Measurements from ENCODE around the gene NAIF1.

DNA sequence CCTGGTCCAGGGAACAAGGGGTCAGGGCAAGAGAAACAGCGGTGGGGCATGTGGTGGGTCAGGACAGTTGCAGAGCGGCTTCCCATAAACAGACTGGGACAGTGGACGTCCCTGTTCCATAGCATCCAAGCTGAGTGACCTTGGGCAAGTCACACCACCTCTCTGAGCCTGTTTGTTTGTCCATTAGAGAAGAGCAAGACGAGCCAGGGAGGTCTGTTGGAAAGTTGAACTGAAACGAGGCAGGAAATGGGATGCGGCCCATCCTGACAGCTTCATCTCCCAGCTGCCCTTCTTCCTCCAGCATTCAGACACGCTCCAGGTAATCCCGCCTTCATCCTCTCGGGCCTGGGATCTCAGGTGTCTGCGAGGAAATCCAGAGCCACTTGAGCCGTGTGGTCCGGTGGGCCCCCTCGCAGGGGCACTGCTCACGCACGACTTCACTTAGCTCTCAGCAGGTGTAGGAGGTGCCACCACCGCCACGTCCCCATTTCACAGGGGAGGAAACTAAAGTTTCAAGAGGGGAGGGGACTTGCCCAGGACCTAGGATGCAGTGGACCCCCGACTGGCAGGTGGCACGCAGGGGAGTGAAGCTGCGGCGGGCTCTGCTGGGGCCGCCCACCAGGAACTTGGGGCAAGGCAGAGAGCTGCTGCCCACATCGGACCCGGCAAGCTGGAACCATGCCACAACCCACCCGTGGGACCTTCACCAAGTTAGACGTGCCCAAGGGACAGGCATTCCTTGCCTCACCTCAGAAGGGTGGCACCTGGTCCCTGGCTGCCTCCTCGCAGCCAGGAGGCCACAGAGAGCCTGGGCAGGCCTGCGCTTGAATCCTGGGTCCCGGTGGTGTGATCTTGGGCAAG, 47.4 kb upstream of the NAIF1 start:
- TF ChIP-seq EZH2 (IDR thresholded peaks at IDR 0.05) (no peak), POLR2AphosphoS5 (IDR thresholded peaks at IDR 0.05; ENCODE audit: borderline replicate concordance, low read depth, low read length) (no peak), FOXP2 (optimal IDR thresholded peaks at IDR 0.05; ENCODE audit: control extremely low read depth, extremely low read length, insufficient read depth) (no peak)
